ENCODE measurements around the gene GRM4.
"Not testable (repeated sequence)": the region's sequence is repeated elsewhere in the genome, so short reads cannot be mapped to it uniquely, and the experiment has no call there.

GRM4 gene

DNA sequence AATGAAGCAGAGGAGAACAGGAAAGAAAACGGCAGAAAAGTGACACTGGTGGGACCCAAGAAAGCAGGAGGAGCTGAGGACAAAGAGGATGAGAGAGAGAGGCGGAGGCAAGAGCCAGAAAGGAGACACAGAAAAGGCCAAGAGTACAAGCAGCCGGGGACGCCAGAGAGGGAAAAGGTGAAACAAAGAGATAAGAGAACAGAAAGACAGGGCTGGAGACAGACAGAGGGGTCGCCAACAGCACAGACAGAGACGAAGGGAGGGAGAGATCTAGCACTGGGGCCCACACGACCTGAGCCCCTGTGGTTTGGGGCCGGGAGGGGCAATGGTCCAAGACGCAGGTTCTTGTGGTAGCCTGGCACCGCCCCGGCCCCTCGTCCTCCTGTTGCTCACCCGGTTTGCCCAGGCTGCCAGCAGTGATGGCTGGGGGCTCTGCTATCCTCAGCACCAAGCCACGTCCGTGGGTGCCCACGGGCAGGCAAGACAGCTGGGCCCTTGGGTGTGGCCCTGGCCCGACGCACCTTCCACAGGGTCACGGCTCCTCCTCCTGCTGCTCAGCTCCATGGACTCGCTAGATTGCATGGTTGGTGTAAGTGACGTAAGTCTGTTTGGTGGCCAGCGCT lies 123.5 kb downstream of the GRM4 start:
- no peaks in the 10 kb centered on the region for H3K4me1 ChIP-seq (ENCODE audit: insufficient read depth, low read length)
- 0 out of 2 replicates have a peak, but pooled peaks cover 3% of the 10 kb centered on the region for H3K9me3 ChIP-seq (ENCODE audit: insufficient read depth, low read depth, low read length)
- no peak overlapping the region for H3K4me3 ChIP-seq (ENCODE audit: low read length)
- H3K27ac ChIP-seq (ENCODE audit: low read depth, low read length) = no peak overlapping the region
- no peak overlapping the region for H3K9ac ChIP-seq (ENCODE audit: low read depth, low read length)
- H3K36me3 ChIP-seq (ENCODE audit: insufficient read depth, low read length) = no peaks in the 10 kb centered on the region
- WGBS = 88% methylated on average over 22 of the region's 22 CpGs
- no peaks in the 10 kb centered on the region; the same call in 1 of the 2 replicates for H3K27me3 ChIP-seq (ENCODE audit: insufficient read depth, low read length)

DNA sequence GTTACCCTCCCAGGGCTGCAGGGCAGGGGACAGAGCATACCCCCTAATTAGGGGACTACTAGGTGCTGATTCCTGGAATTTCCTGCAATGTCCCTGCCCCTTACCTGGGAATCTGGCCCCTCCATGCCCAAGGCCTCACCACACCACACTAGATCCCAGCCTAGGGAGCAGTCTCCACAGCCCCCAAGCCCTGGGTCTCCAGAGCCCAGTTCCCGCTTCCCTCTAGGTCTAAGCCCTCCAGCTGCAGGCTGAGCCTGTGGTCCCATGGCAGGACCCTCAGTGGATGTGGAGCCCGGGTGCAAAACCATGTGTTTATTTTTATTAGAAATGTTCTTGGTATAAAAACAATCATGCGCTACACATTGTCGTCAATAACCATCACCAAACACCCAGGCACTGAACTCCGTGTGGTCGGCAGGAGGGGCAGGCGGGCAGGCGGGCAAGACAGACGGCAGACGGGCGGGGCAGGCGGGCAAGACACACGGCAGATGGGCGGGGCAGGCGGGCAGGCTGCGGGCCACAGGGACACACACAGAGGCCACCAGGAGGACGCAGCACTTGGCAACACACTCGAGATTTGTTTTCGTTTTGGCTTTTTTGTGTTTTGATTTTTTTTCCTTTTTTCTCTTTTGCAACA lies 124.2 kb downstream of the GRM4 start:
- Histone ChIP-seq H3K36me3 (ENCODE audit: insufficient read depth, low read length) (no peaks in the 10 kb centered on the region), H3K4me3 (ENCODE audit: low read length) (no peak overlapping the region), H3K9ac (ENCODE audit: low read depth, low read length) (no peak overlapping the region), H3K27me3 (ENCODE audit: insufficient read depth, low read length) (no peaks in the 10 kb centered on the region; the same call in 1 of the 2 replicates), H3K9me3 (ENCODE audit: insufficient read depth, low read depth, low read length) (0 out of 2 replicates have a peak, but pooled peaks cover 3% of the 10 kb centered on the region), H3K4me1 (ENCODE audit: insufficient read depth, low read length) (no peaks in the 10 kb centered on the region), H3K27ac (ENCODE audit: low read depth, low read length) (no peak overlapping the region)
- 91% methylated on average over 19 of the region's 19 CpGs for WGBS

DNA sequence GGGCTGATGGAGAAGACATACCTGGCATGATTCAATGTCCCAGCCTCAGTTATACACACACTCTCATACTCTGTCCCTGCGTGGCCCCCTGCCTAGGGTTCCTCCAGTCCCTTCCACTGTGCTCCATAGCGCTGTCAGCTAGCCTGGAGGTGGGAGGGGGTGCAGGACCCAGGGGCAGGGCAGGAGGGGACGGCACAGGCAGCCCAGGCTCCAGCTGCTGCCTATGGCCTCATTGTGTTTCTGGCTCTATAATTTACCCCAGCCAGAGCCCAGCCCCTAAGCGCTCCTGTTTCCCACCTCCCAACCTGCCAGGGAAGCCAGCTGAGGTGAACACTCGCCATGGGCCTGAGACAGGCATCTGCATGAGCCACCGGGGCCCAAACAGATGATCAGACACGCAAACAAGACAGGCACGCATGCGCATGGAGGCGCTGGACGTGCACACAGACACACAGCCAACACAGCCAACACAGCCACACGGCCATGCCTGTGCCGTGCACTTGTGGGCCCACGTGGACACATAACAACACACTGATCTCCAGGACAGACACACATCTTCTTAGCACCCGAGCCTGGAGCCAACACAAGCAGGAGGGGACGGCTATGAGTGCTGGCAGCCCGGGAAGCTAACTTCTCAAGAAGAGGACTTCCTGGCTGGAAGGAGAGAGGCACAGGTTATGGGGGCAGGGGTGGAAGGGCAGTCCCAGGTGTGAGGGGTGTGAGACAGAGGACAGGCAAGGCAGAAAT lies 124.9 kb downstream of the GRM4 start:
- no peaks in the 10 kb centered on the region for H3K36me3 ChIP-seq (ENCODE audit: insufficient read depth, low read length)
- no peak overlapping the region for H3K4me3 ChIP-seq (ENCODE audit: low read length)
- H3K9me3 ChIP-seq (ENCODE audit: insufficient read depth, low read depth, low read length) = 0 out of 2 replicates have a peak, but pooled peaks cover 3% of the 10 kb centered on the region
- no peak overlapping the region for H3K27ac ChIP-seq (ENCODE audit: low read depth, low read length)
- H3K9ac ChIP-seq (ENCODE audit: low read depth, low read length) = no peak overlapping the region
- H3K4me1 ChIP-seq (ENCODE audit: insufficient read depth, low read length) = peaks cover 1% of the 10 kb centered on the region; the same call in 1 of the 2 replicates
- H3K27me3 ChIP-seq (ENCODE audit: insufficient read depth, low read length) = peaks cover 7% of the 10 kb centered on the region; the same call in 1 of the 2 replicates
- 91% methylated on average over 17 of the region's 17 CpGs for WGBS

DNA sequence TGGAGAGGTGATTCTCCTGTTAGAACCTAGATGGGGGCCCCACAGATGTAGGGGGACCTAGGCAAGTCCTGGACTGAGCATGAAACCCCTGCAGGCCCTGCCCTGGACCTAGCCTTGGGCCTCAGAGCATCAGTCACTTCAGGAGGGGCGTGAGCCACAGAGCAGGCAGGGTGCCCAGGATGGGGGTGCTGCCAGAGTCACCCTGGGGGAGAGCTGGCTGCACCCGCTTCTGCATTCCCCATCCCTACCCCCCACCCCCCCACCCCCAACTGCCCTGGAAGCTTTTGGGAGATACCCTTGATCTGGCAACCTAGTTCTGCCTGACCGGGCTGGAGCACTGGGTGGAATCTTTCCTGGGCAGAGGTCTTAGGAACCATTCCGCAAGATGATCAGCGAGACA lies 125.6 kb downstream of the GRM4 start:
- Histone ChIP-seq H3K9ac (ENCODE audit: low read depth, low read length) (no peak overlapping the region), H3K36me3 (ENCODE audit: insufficient read depth, low read length) (no peaks in the 10 kb centered on the region), H3K9me3 (ENCODE audit: insufficient read depth, low read depth, low read length) (0 out of 2 replicates have a peak, but pooled peaks cover 3% of the 10 kb centered on the region), H3K4me1 (ENCODE audit: insufficient read depth, low read length) (peaks cover 8% of the 10 kb centered on the region; the same call in 1 of the 2 replicates), H3K27me3 (ENCODE audit: insufficient read depth, low read length) (peaks cover 13% of the 10 kb centered on the region; the same call in 1 of the 2 replicates), H3K27ac (ENCODE audit: low read depth, low read length) (no peak overlapping the region), H3K4me3 (ENCODE audit: low read length) (no peak overlapping the region)
- 93% methylated on average over 4 of the region's 5 CpGs for WGBS

DNA sequence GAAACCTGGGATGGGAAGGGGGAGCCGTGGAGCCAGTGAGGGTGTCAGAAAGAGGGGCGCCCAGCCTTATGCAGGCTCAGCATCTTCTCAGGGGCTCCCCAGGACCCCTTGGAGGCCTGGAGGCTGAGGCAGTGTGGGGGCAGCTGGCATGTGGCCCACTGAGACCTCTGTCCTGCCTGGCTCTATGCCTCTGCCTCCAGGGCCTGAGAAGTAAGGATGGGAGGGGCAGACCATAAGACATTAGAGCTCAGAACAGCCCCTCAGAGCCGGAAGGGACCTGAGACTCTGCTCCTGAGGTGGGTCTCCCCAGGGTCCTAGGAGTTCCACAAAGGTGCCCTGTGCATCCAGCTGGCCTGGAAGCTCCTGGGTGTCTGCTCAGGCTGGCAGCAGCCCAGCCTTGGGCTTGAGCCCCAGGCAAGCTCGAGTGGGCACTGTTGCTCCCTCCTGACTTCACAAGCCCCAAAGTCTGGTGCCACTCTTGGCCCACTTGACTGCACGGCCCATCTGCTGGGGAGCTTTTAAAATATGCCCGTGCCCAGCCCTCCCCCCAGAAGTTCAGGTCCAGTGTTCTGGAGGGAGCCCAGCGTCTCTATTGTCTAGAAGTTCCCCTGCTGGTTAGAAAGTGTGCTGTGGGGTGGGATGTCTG lies 126.8 kb downstream of the GRM4 start:
- Histone ChIP-seq H3K36me3 (ENCODE audit: insufficient read depth, low read length) (no peaks in the 10 kb centered on the region), H3K4me1 (ENCODE audit: insufficient read depth, low read length) (peaks cover 8% of the 10 kb centered on the region; the same call in 1 of the 2 replicates), H3K9me3 (ENCODE audit: insufficient read depth, low read depth, low read length) (0 out of 2 replicates have a peak, but pooled peaks cover 3% of the 10 kb centered on the region), H3K4me3 (ENCODE audit: low read length) (no peak overlapping the region), H3K9ac (ENCODE audit: low read depth, low read length) (no peak overlapping the region), H3K27me3 (ENCODE audit: insufficient read depth, low read length) (peaks cover 24% of the 10 kb centered on the region), H3K27ac (ENCODE audit: low read depth, low read length) (no peak overlapping the region)
- WGBS = 77% methylated on average over 7 of the region's 7 CpGs

DNA sequence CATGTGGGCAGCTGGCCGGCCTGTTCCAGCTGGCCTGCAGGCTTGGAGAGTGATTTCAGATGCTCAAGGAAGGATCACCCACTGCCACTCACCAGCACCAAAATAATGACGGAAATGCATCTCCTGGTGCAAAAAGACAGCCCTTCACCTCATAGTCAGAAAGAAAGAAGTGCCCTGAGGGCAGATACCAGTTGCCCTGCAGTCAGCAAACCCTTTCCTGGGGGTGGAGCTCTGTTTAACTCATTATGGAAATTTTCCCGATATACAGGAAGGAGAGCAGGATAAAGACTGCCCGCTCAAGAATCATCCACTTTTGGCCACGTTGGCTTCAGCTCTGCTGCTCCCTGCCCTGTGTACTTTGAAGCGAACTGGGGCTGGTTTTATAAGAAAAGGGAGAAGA lies 127.9 kb downstream of the GRM4 start:
- Histone ChIP-seq H3K4me1 (ENCODE audit: insufficient read depth, low read length) (peaks cover 8% of the 10 kb centered on the region; the same call in 1 of the 2 replicates), H3K36me3 (ENCODE audit: insufficient read depth, low read length) (no peaks in the 10 kb centered on the region), H3K9me3 (ENCODE audit: insufficient read depth, low read depth, low read length) (0 out of 2 replicates have a peak, but pooled peaks cover 3% of the 10 kb centered on the region), H3K27ac (ENCODE audit: low read depth, low read length) (no peak overlapping the region), H3K27me3 (ENCODE audit: insufficient read depth, low read length) (peaks cover 30% of the 10 kb centered on the region), H3K4me3 (ENCODE audit: low read length) (no peak overlapping the region), H3K9ac (ENCODE audit: low read depth, low read length) (no peak overlapping the region)
- WGBS = 92% methylated on average over 6 of the region's 6 CpGs

DNA sequence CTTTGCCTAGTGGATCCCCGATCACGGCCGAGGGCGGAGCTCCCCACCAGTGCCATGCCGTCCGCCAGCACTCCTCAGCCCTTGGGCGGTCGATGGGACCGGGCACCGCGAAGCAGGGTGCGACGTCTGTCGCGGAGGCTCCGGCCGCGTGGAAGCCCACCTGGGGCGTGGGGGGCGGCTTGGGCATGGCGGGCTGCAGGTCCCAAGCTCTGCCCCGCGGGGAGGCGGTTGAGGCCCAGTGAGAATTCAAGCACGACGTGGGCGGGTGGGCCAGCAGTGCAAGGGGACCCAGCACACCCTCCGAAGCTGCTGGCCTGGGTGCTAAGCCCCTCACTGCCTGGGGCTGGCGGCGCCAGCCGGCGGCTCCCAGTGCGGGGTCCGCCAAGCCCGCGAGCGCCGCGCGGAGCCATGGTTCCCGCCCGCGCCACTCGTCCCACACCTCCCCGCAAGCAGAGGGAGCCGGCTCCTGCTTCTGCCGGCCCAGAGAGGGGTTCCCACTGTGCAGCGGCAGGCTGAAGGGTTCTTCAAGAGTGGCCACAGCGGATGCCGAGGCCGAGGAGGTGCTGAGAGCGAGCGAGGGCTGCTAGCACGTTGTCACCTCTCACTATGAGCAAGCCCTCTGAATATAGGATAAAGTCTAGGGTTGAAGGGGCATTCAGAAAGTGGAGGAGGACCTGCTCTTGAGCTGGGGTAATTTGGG lies 128.6 kb downstream of the GRM4 start:
- Histone ChIP-seq H3K4me1 (ENCODE audit: insufficient read depth, low read length) (peaks cover 8% of the 10 kb centered on the region; the same call in 1 of the 2 replicates), H3K27me3 (ENCODE audit: insufficient read depth, low read length) (peaks cover 35% of the 10 kb centered on the region), H3K27ac (ENCODE audit: low read depth, low read length) (no peak overlapping the region), H3K9ac (ENCODE audit: low read depth, low read length) (no peak overlapping the region), H3K4me3 (ENCODE audit: low read length) (no peak overlapping the region), H3K9me3 (ENCODE audit: insufficient read depth, low read depth, low read length) (0 out of 2 replicates have a peak, but pooled peaks cover 3% of the 10 kb centered on the region), H3K36me3 (ENCODE audit: insufficient read depth, low read length) (no peaks in the 10 kb centered on the region)
- 97% methylated on average over 54 of the region's 54 CpGs for WGBS

DNA sequence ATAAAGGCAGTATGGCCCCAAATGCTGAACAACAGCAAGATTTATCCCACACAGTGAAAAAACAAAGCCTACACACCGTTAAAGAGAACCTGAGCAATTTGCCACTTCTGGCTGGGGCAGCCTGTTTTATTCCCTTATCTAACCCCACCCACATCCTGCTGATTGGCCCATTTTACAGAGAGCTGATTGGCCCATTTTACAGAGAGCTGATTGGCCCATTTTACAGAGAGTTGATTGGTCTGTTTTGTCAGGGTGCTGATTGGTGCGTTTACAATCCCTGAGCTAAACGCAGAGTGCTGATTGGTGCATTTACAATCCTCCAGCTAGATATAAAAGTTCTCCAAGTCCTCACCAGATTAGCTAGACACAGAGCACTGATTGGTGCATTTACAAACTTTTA lies 129.3 kb downstream of the GRM4 start:
- H3K36me3 ChIP-seq (ENCODE audit: insufficient read depth, low read length); H3K27ac ChIP-seq (ENCODE audit: low read depth, low read length); H3K9ac ChIP-seq (ENCODE audit: low read depth, low read length); H3K9me3 ChIP-seq (ENCODE audit: insufficient read depth, low read depth, low read length); H3K4me1 ChIP-seq (ENCODE audit: insufficient read depth, low read length); H3K4me3 ChIP-seq (ENCODE audit: low read length): not testable (repeated sequence)
- peaks cover 42% of the 10 kb centered on the region for H3K27me3 ChIP-seq (ENCODE audit: insufficient read depth, low read length)
- 94% methylated on average over 3 of the region's 3 CpGs for WGBS

DNA sequence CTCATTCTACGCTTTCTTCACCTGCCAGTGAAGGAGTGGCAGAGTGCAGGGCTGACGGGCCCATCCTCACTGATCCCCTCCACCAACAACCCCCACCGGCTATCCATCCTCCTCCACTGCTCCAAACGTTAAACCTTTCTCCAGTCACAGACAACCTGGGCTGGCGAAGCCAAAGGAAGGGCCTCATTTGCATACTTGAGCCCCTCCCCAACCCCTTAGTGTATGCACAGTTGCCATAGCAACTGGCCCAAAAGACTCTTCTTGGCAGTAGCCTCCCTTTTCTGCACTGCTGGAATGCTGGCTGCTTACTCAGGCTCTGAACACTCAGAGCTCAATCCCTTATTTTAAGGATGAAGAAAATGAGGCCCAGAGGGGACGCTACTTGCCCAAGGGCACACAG lies 130.3 kb downstream of the GRM4 start:
- no peak overlapping the region for H3K4me3 ChIP-seq (ENCODE audit: low read length)
- WGBS = 38% methylated on average over 6 of the region's 6 CpGs
- 0 out of 2 replicates have a peak, but pooled peaks cover 3% of the 10 kb centered on the region for H3K9me3 ChIP-seq (ENCODE audit: insufficient read depth, low read depth, low read length)
- no peak overlapping the region for H3K27ac ChIP-seq (ENCODE audit: low read depth, low read length)
- peaks cover 52% of the 10 kb centered on the region for H3K27me3 ChIP-seq (ENCODE audit: insufficient read depth, low read length)
- no peak overlapping the region for H3K9ac ChIP-seq (ENCODE audit: low read depth, low read length)
- no peaks in the 10 kb centered on the region for H3K36me3 ChIP-seq (ENCODE audit: insufficient read depth, low read length)
- H3K4me1 ChIP-seq (ENCODE audit: insufficient read depth, low read length) = peaks cover 8% of the 10 kb centered on the region; the same call in 1 of the 2 replicates

DNA sequence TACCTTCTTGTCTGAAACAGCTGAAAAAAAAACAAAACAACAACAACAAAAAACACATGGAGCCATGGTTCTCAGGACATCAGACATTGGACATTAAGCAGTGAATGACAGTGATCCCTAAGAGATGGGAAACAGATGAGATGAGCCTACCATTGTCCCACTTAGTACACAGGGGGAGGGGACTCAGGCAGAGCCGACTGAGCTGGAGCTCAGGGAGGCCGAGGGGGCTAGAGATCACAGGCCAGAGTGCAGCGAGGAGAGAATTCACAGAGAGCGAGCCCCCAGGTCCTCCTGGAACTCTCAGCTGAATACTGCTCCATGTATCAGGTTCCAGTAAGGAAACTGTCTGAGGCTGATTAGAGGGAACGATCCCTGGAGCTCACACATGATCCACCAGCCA lies 134.6 kb downstream of the GRM4 start:
- Histone ChIP-seq H3K4me3 (ENCODE audit: low read length) (no peak overlapping the region), H3K9ac (ENCODE audit: low read depth, low read length) (no peak overlapping the region), H3K36me3 (ENCODE audit: insufficient read depth, low read length) (no peaks in the 10 kb centered on the region), H3K4me1 (ENCODE audit: insufficient read depth, low read length) (peaks cover 15% of the 10 kb centered on the region), H3K9me3 (ENCODE audit: insufficient read depth, low read depth, low read length) (peaks cover 3% of the 10 kb centered on the region; the same call in 1 of the 2 replicates), H3K27ac (ENCODE audit: low read depth, low read length) (no peak overlapping the region), H3K27me3 (ENCODE audit: insufficient read depth, low read length) (peaks cover 91% of the 10 kb centered on the region)
- 83% methylated on average over 5 of the region's 5 CpGs for WGBS

Measured in HUES64 (cell line).